Gastroesophageal sphincter (tissue), 4 donors: ENCODE results near the gene C22orf31. TPM values are rescaled to one million over a fixed set of nuclear protein-coding genes. Genes with fewer than 3 reads are reported as not detected.

Experiments
- ATAC-seq: fragments of 150-250 bp; one replicate; pipeline ENCODE4 v1.9.1; 2016; ENCODE audit warnings: mild to moderate bottlenecking, moderate library complexity
- H3K27ac ChIP-seq, 4 donors: fragments of 200-600 bp; sonication (generic) in 3 of 4; 1 replicate in 3 of 4; 2 replicates in 1 of 4; pipeline ENCODE4 v1.5.1; 2016 to 2019
- H3K27me3 ChIP-seq: fragments of 200-600 bp; sonication (generic); one replicate; pipeline ENCODE4 v1.5.1; 2019
- H3K36me3 ChIP-seq, 2 donors: fragments of 200-600 bp; sonication (generic); one replicate each; pipeline ENCODE4 v1.5.1; 2019; ENCODE audit warnings: control low read depth in 1 of 2
- H3K4me1 ChIP-seq, 3 donors: fragments of 200-600 bp; sonication (generic); 1 replicate in 2 of 3; 2 replicates in 1 of 3; pipeline ENCODE4 v1.5.1; 2016 to 2019; ENCODE audit warnings: control low read depth in 2 of 3
- H3K4me3 ChIP-seq, 2 donors: fragments of 200-600 bp; sonication (generic); one replicate each; pipeline ENCODE4 v1.5.1; 2019; ENCODE audit warnings: mild to moderate bottlenecking in 1 of 2, moderate library complexity in 1 of 2
- H3K9me3 ChIP-seq, 3 donors: fragments of 200-600 bp; sonication (generic); one replicate each; pipeline ENCODE4 v1.5.1; 2017 to 2019; ENCODE audit warnings: control low read depth in 2 of 3
- CTCF ChIP-seq, 4 experiments: fragments of 200-600 bp in 2 of 4; fragments of 450-650 bp in 2 of 4; sonication (generic) in 1 of 4; IDR thresholded peaks; one replicate each; pipeline ENCODE4 v1.5.1; 2017 to 2019; ENCODE audit warnings: antibody characterized with exemption in 4 of 4, mild to moderate bottlenecking in 2 of 4, moderate library complexity in 2 of 4
- EP300 ChIP-seq: sonication (generic); formaldehyde crosslinking; IDR thresholded peaks from one replicate; pipeline ENCODE4 v1.6.1; 2017; ENCODE audit warnings: antibody characterized with exemption, mild to moderate bottlenecking
- POLR2A ChIP-seq, 2 donors: fragments of 450-650 bp; IDR thresholded peaks; one replicate each; pipeline ENCODE4 v1.6.1; 2017; ENCODE audit warnings: antibody characterized with exemption in 2 of 2, mild to moderate bottlenecking in 2 of 2, moderate library complexity in 1 of 2
- POLR2AphosphoS5 ChIP-seq: sonication (generic); formaldehyde crosslinking; IDR thresholded peaks from one replicate; pipeline ENCODE4 v1.6.1; 2017; ENCODE audit warnings: antibody characterized with exemption
- WGBS, 2 donors: methylation state at CpG; one replicate each; pipeline ENCODE4 v1.1.5; 2018; ENCODE audit warnings: low coverage in 1 of 2; 5-methylcytosine and 5-hydroxymethylcytosine counted together
- total RNA-seq, 4 donors: library from RNA; depleted of rRNA; stranded (reverse); fragments of >200 nt; gene quantifications; one replicate each; pipeline ENCODE4 v1.1.0, GENCODE V29; 2016

The C22orf31 gene
- total RNA-seq, 4 donors from 2014 or later = not detected

- Histone ChIP-seq H3K27me3 (no peaks in the 10 kb centered on the region), H3K4me1 (no peaks in the 10 kb centered on the region), H3K27ac (no peak overlapping the region), H3K36me3 (peaks cover 0 to 22% of the 10 kb centered on the region in 2 donors), H3K4me3 (no peak overlapping the region), H3K9me3 (no peaks in the 10 kb centered on the region)
- no peak for TF ChIP-seq EP300
- no peak for TF ChIP-seq POLR2A (IDR thresholded peaks at IDR 0.05)
- TF ChIP-seq POLR2AphosphoS5 = no peak
- TF ChIP-seq CTCF (IDR thresholded peaks at IDR 0.05) = no peak
- ATAC-seq = no peak
- 100% methylated on average over 2 of the region's 10 CpGs; no CpG with 5 or more reads in 1 of the 2 donors for WGBS, 2 donors
Observed at GRCh38 chr22:29054251-29054767, 7.3 kb downstream of the C22orf31 start.

- Histone ChIP-seq H3K36me3 (peaks cover 0 to 33% of the 10 kb centered on the region in 2 donors), H3K4me3 (no peak overlapping the region), H3K27ac (no peak overlapping the region), H3K9me3 (no peaks in the 10 kb centered on the region), H3K4me1 (no peaks in the 10 kb centered on the region), H3K27me3 (no peaks in the 10 kb centered on the region)
- ATAC-seq = no peak
- TF ChIP-seq CTCF (IDR thresholded peaks at IDR 0.05) (no peak), EP300 (no peak), POLR2A (IDR thresholded peaks at IDR 0.05) (no peak), POLR2AphosphoS5 (no peak)
- 93 to 95% methylated on average over 5 to 6 of the region's 8 CpGs for WGBS, 2 donors
Observed at GRCh38 chr22:29053048-29053702, 8.5 kb downstream of the C22orf31 start.

GRCh38 chr22:29050457-29050856 is 11.2 kb downstream of the C22orf31 start:
- H3K27ac ChIP-seq = no peak overlapping the region
- no peak for TF ChIP-seq EP300
- no peak for TF ChIP-seq CTCF (IDR thresholded peaks at IDR 0.05)
- TF ChIP-seq POLR2AphosphoS5 = no peak
- no peak for TF ChIP-seq POLR2A (IDR thresholded peaks at IDR 0.05)
- H3K27me3 ChIP-seq = no peaks in the 10 kb centered on the region
- ATAC-seq = no peak
- no CpG with 5 or more reads among the region's 24 CpGs for WGBS, 2 donors
- no peaks in the 10 kb centered on the region for H3K4me1 ChIP-seq
- H3K4me3 ChIP-seq = no peak overlapping the region
- H3K36me3 ChIP-seq = peaks cover 0 to 61% of the 10 kb centered on the region in 2 donors
- no peaks in the 10 kb centered on the region for H3K9me3 ChIP-seq

GRCh38 chr22:29049655-29050263 is 11.9 kb downstream of the C22orf31 start:
- Histone ChIP-seq H3K27ac (no peak overlapping the region), H3K4me1 (peaks cover 0 to 3% (median 0%) of the 10 kb centered on the region in 3 donors), H3K36me3 (peaks cover 0 to 68% of the 10 kb centered on the region in 2 donors), H3K27me3 (no peaks in the 10 kb centered on the region), H3K9me3 (no peaks in the 10 kb centered on the region), H3K4me3 (no peak overlapping the region)
- no peak for ATAC-seq
- WGBS, 2 donors = no CpG with 5 or more reads among the region's 38 CpGs
- TF ChIP-seq EP300 (no peak), CTCF (IDR thresholded peaks at IDR 0.05) (no peak)
